Transverse colon (tissue), 4 donors: ENCODE results near the gene EWSR1.

Source experiments
- CTCF ChIP-seq, 5 experiments: fragments of 200-600 bp in 3 of 5; fragments of 450-650 bp in 2 of 5; sonication (generic) in 3 of 5; IDR thresholded peaks; 1 replicate in 2 of 5; 2 replicates in 3 of 5; pipeline ENCODE4 v1.5.1; 2016 to 2017; ENCODE audit warnings: antibody characterized with exemption in 5 of 5, inconsistent platforms in 3 of 5, mild to moderate bottlenecking in 2 of 5, moderate library complexity in 1 of 5
- POLR2AphosphoS5 ChIP-seq, 3 donors: sonication (generic); formaldehyde crosslinking; IDR thresholded peaks; one replicate each; pipeline ENCODE4 v1.6.1; 2016; ENCODE audit warnings: antibody characterized with exemption in 3 of 3

GRCh38 chr22:29344137-29344536 lies 76.1 kb downstream of the EWSR1 start:
- TF ChIP-seq POLR2AphosphoS5 (IDR thresholded peaks at IDR 0.05) (peak in 2 of 3 donors; percentile 58 to 60), CTCF (IDR thresholded peaks at IDR 0.05) (no peak)
